Caco-2 (cell line): ENCODE data around the gene CRACR2A. TPM values are rescaled to one million over a fixed set of nuclear protein-coding genes. Genes with fewer than 3 reads are reported as not detected.

Experiments used
- BruUV-seq: library from RNA; stranded (reverse); fragments of 400-500 nt; replicated peaks from 2 replicates; lab custom pipeline; 2021; lab: Mats Ljungman, UMichigan
- CTCF ChIA-PET: fragments of 300-600 bp; sonication (Branson Sonifier 250); formaldehyde crosslinking; loops from one replicate; lab custom pipeline; 2022; ENCODE audit warnings: antibody characterized with exemption; lab: Charles Lee
- POLR2A ChIA-PET: fragments of 300-600 bp; sonication (Branson Sonifier 250); formaldehyde crosslinking; loops from one replicate; lab custom pipeline; 2022; ENCODE audit warnings: antibody characterized with exemption; lab: Charles Lee
- DNase-seq, 2 experiments: peaks; one replicate each; pipeline versions ENCODE4 v3.0.0 to v3.0.0-alpha.2; 2020 to 2022
- H3K27me3 ChIP-seq: replicated peaks from 2 replicates; pipeline ENCODE4 v1.6.0; 2011; ENCODE audit warnings: low read length; ENCODE audit not compliant: control insufficient read depth, insufficient read depth
- H3K36me3 ChIP-seq: 2 replicates; pipeline ENCODE4 v1.5.1; 2011; ENCODE audit warnings: low read length; ENCODE audit not compliant: control insufficient read depth, insufficient read depth
- H3K4me1 ChIP-seq: fragments of 250-450 bp; sonication (Bioruptor Pico); 2 replicates; pipeline ENCODE4 v1.5.1; 2020; ENCODE audit warnings: mild to moderate bottlenecking
- H3K4me3 ChIP-seq: 2 replicates; pipeline ENCODE4 v1.5.1; 2011; ENCODE audit warnings: low read depth, mild to moderate bottlenecking, control low read depth, low read length
- H3K9me3 ChIP-seq: fragments of 250-450 bp; sonication (Bioruptor Pico); 2 replicates; pipeline ENCODE4 v1.5.1; 2020; ENCODE audit warnings: mild to moderate bottlenecking, moderate library complexity
- H3K27ac Mint-ChIP-seq: one replicate; pipeline ENCODE4 v1.8.0; 2022; ENCODE audit warnings: mixed read lengths; ENCODE audit not compliant: unreplicated experiment
- H3K27me3 Mint-ChIP-seq: one replicate; pipeline ENCODE4 v1.8.0; 2022; ENCODE audit warnings: mixed read lengths; ENCODE audit not compliant: insufficient read depth, unreplicated experiment
- H3K36me3 Mint-ChIP-seq: one replicate; pipeline ENCODE4 v1.8.0; 2022; ENCODE audit warnings: mild to moderate bottlenecking, mixed read lengths; ENCODE audit not compliant: insufficient read depth, unreplicated experiment
- H3K4me1 Mint-ChIP-seq: one replicate; pipeline ENCODE4 v1.8.0; 2022; ENCODE audit warnings: low read depth, mixed read lengths; ENCODE audit not compliant: unreplicated experiment
- H3K4me3 Mint-ChIP-seq: one replicate; pipeline ENCODE4 v1.8.0; 2022; ENCODE audit warnings: mild to moderate bottlenecking, moderate library complexity, mixed read lengths; ENCODE audit not compliant: unreplicated experiment
- H3K9me3 Mint-ChIP-seq: one replicate; pipeline ENCODE4 v1.8.0; 2022; ENCODE audit warnings: mixed read lengths; ENCODE audit not compliant: unreplicated experiment
- intact Hi-C: fragments of 100-400 bp; cut with micrococcal nuclease; formaldehyde crosslinking; loops from one replicate; pipeline ENCODE4 v1.10.0; 2022; ENCODE audit not compliant: unreplicated experiment
- total RNA-seq: library from RNA; stranded (reverse); gene quantifications from 2 replicates; pipeline ENCODE4 v1.2.3, GENCODE V29; 2022
- TF ChIP-seq, protein P1 (sequence below), 2 experiments: fragments of 200-600 bp in 1 of 2; IDR thresholded peaks; 1 replicate in 1 of 2; 2 replicates in 1 of 2; pipeline versions ENCODE4 v1.5.1 to v1.8.0; 2011 to 2022; ENCODE audit warnings: antibody characterized with exemption in 1 of 2, control low read depth in 1 of 2, inconsistent platforms in 1 of 2, low read depth in 1 of 2, low read length in 1 of 2, mild to moderate bottlenecking in 1 of 2, moderate library complexity in 1 of 2; ENCODE audit not compliant: insufficient read depth in 1 of 2, severe bottlenecking in 1 of 2, unreplicated experiment in 1 of 2

Gene CRACR2A
- total RNA-seq, 1 experiment from 2014 or later, result 16.5 TPM

DNA sequence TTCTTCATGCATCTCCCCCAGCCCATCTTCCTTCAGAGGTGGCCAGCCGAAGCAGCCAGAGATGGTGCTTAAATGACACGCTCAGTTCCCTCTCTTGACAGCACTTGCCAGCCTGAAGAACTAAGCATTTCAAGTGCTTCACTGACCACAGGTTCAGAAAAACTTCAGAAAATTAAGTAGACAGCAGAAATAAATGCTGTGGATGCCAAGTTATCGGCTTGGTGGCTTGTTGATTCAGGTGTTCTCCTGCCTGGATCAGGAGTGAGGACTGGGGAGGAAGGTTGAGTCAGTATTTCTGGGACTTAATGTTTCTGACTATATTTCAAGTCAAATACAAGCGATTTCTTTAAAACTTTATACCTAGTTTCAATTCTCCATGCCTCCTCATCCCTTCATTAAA, 58.2 kb downstream of the CRACR2A start:
- H3K4me3 ChIP-seq, result no peak overlapping the region
- DNase-seq, result no peak
- ChIA-PET CTCF (no interaction called here), POLR2A (no interaction called here)
- no peaks in the 10 kb centered on the region; the same call in 1 of the 2 replicates for H3K9me3 ChIP-seq
- intact Hi-C loops, result no loop called here
- Mint-ChIP-seq H3K27ac (no peak overlapping the region), H3K4me3 (no peak overlapping the region), H3K9me3 (no peaks in the 10 kb centered on the region), H3K27me3 (no peaks in the 10 kb centered on the region), H3K36me3 (no peaks in the 10 kb centered on the region), H3K4me1 (no peaks in the 10 kb centered on the region)
- H3K36me3 ChIP-seq, result no peaks in the 10 kb centered on the region
- no peaks in the 10 kb centered on the region for H3K27me3 ChIP-seq
- TF ChIP-seq, protein P1, sequence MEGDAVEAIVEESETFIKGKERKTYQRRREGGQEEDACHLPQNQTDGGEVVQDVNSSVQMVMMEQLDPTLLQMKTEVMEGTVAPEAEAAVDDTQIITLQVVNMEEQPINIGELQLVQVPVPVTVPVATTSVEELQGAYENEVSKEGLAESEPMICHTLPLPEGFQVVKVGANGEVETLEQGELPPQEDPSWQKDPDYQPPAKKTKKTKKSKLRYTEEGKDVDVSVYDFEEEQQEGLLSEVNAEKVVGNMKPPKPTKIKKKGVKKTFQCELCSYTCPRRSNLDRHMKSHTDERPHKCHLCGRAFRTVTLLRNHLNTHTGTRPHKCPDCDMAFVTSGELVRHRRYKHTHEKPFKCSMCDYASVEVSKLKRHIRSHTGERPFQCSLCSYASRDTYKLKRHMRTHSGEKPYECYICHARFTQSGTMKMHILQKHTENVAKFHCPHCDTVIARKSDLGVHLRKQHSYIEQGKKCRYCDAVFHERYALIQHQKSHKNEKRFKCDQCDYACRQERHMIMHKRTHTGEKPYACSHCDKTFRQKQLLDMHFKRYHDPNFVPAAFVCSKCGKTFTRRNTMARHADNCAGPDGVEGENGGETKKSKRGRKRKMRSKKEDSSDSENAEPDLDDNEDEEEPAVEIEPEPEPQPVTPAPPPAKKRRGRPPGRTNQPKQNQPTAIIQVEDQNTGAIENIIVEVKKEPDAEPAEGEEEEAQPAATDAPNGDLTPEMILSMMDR (IDR thresholded peaks at IDR 0.05; ENCODE audit: insufficient read depth in 1 of 2, low read depth in 1 of 2, low read length in 1 of 2, severe bottlenecking in 1 of 2, unreplicated experiment in 1 of 2), result no peak
- no TSS peak for BruUV-seq
- H3K4me1 ChIP-seq, result no peaks in the 10 kb centered on the region

DNA sequence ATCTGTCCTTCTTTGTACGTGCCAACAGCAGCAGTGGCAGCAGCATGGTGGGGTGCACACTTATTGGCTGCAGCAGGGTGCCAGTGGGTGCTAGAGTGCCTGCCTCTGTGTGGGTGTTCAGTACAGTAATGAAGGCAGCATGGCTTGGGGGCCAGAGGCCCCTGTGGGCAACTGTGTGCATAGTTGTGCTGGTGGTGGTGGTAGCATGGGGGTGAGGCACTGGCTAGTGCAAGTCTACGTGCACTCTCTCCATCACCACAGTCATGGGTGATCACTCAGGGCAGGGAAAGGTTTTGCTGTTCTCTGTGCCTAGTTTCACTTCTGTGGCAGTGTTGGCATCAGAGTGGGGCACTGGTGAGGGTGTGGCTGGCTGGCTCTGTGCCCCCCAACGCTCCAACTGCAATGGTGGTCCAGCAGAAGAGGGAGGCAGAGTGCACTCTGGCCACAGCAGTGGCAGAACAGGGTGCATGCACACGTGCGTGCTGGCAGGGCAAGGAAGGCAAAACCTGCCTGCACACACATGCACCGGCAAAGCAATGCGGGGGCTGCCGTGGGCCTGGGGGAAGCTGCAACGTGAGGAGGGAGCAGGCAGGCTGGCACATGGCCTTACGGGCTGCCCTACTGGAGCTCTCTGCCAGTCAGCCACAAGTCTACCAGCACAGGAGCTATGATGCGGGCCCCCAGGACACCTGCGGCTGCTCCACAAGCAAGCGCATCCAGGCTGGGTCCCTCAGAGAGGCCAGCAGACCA, 60.1 kb downstream of the CRACR2A start:
- no peak overlapping the region for H3K27ac Mint-ChIP-seq
- no peak overlapping the region for H3K4me3 ChIP-seq
- H3K9me3 Mint-ChIP-seq, result peaks cover 11% of the 10 kb centered on the region
- POLR2A ChIA-PET, result no interaction called here
- DNase-seq, result no peak
- CTCF ChIA-PET, result interaction anchor here (0.6 kb wide), 1 partner anchor 30 kb away, joined by 3 read pairs; no protein-coding TSS in a partner anchor
- no TSS peak for BruUV-seq
- H3K4me1 ChIP-seq, result no peaks in the 10 kb centered on the region
- H3K4me3 Mint-ChIP-seq, result no peak overlapping the region
- no peaks in the 10 kb centered on the region for H3K27me3 Mint-ChIP-seq
- H3K27me3 ChIP-seq, result no peaks in the 10 kb centered on the region
- no peaks in the 10 kb centered on the region for H3K4me1 Mint-ChIP-seq
- TF ChIP-seq, protein P1 (IDR thresholded peaks at IDR 0.05; ENCODE audit: insufficient read depth in 1 of 2, low read depth in 1 of 2, low read length in 1 of 2, severe bottlenecking in 1 of 2, unreplicated experiment in 1 of 2), result no peak
- intact Hi-C loops, result no loop called here
- H3K9me3 ChIP-seq, result no peaks in the 10 kb centered on the region; the same call in 1 of the 2 replicates
- no peaks in the 10 kb centered on the region for H3K36me3 ChIP-seq
- H3K36me3 Mint-ChIP-seq, result no peaks in the 10 kb centered on the region

DNA sequence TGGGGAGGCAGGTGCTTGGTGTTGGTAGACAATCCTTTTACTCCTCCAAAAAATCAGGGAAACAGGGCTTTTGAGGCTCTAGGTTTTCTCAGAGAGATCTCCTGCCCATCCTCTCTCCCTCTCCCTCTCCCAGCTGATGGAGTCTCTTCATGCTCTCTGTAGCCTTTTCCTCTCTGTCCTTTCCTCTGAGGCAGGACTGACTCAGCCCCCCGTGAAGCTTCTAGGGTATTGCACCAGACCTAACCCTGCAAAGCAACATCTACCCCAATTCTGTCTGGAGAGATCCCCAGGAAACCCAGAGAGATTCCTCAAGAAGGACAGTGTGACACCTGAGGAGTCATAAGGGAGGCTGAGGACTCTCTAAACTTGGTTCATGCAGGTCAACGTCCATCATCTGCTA, 66.4 kb downstream of the CRACR2A start:
- no peaks in the 10 kb centered on the region for H3K36me3 Mint-ChIP-seq
- TF ChIP-seq, protein P1 (IDR thresholded peaks at IDR 0.05; ENCODE audit: insufficient read depth in 1 of 2, low read depth in 1 of 2, low read length in 1 of 2, severe bottlenecking in 1 of 2, unreplicated experiment in 1 of 2), result no peak
- H3K4me1 Mint-ChIP-seq, result no peaks in the 10 kb centered on the region
- H3K27ac Mint-ChIP-seq, result no peak overlapping the region
- H3K9me3 ChIP-seq, result no peaks in the 10 kb centered on the region; the same call in 1 of the 2 replicates
- intact Hi-C loops, result no loop called here
- H3K4me3 ChIP-seq, result no peak overlapping the region
- H3K27me3 Mint-ChIP-seq, result no peaks in the 10 kb centered on the region
- BruUV-seq, result no TSS peak
- no peaks in the 10 kb centered on the region for H3K36me3 ChIP-seq
- peaks cover 11% of the 10 kb centered on the region for H3K9me3 Mint-ChIP-seq
- no peaks in the 10 kb centered on the region for H3K4me1 ChIP-seq
- CTCF ChIA-PET, result no interaction called here
- H3K27me3 ChIP-seq, result no peaks in the 10 kb centered on the region
- H3K4me3 Mint-ChIP-seq, result no peak overlapping the region
- no peak for DNase-seq
- POLR2A ChIA-PET, result no interaction called here
